Measurements from ENCODE around the gene SPOCK3. TPM values are rescaled to one million over a fixed set of nuclear protein-coding genes. Genes with fewer than 3 reads are reported as not detected.

The SPOCK3 gene
- total and polyA plus RNA-seq, 2 donors from 2014 or later: 0.25 to 0.84 TPM

GRCh38 chr4:166823126-166823525 lies 411.2 kb downstream of the SPOCK3 start:
- TF ChIP-seq, protein P1, sequence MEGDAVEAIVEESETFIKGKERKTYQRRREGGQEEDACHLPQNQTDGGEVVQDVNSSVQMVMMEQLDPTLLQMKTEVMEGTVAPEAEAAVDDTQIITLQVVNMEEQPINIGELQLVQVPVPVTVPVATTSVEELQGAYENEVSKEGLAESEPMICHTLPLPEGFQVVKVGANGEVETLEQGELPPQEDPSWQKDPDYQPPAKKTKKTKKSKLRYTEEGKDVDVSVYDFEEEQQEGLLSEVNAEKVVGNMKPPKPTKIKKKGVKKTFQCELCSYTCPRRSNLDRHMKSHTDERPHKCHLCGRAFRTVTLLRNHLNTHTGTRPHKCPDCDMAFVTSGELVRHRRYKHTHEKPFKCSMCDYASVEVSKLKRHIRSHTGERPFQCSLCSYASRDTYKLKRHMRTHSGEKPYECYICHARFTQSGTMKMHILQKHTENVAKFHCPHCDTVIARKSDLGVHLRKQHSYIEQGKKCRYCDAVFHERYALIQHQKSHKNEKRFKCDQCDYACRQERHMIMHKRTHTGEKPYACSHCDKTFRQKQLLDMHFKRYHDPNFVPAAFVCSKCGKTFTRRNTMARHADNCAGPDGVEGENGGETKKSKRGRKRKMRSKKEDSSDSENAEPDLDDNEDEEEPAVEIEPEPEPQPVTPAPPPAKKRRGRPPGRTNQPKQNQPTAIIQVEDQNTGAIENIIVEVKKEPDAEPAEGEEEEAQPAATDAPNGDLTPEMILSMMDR (IDR thresholded peaks at IDR 0.05; ENCODE audit: borderline replicate concordance, extremely low read depth, insufficient read depth): no peak
- no peak for FAIRE-seq

GRCh38 chr4:166822386-166822785 lies 411.9 kb downstream of the SPOCK3 start:
- Histone ChIP-seq H3K27me3 (ENCODE audit: control insufficient read depth, insufficient read depth, low read length) (no peaks in the 10 kb centered on the region), H3K9me3 (ENCODE audit: control insufficient read depth in 2 of 3, insufficient read depth in 1 of 3, low read length in 3 of 3) (no peaks in the 10 kb centered on the region), H3K4me1 (ENCODE audit: control insufficient read depth in 2 of 3, insufficient read depth in 2 of 3, low read depth in 1 of 3, low read length in 3 of 3) (no peaks in the 10 kb centered on the region), H3K27ac (ENCODE audit: low read depth in 2 of 2, low read length in 2 of 2) (no peak overlapping the region), H3K4me3 (ENCODE audit: low read length in 3 of 3) (no peak overlapping the region), H3K36me3 (ENCODE audit: control insufficient read depth in 2 of 3, insufficient read depth in 3 of 3, low read length in 3 of 3) (no peaks in the 10 kb centered on the region), H3K9ac (ENCODE audit: low read length in 3 of 3) (no peak overlapping the region)
- no peak for DNase-seq
- intact Hi-C loops (cut with DNase I): no loop called here
- TF ChIP-seq, protein P1 (IDR thresholded peaks at IDR 0.05; ENCODE audit: borderline replicate concordance, extremely low read depth, insufficient read depth): no peak
- no peak for FAIRE-seq

More at GRCh38 chr4:166823126-166823525, 411.2 kb downstream of the SPOCK3 start:
- Histone ChIP-seq H3K27me3 (ENCODE audit: control insufficient read depth, insufficient read depth, low read length) (no peaks in the 10 kb centered on the region), H3K4me3 (ENCODE audit: low read length in 3 of 3) (no peak overlapping the region), H3K4me1 (ENCODE audit: control insufficient read depth in 2 of 3, insufficient read depth in 2 of 3, low read depth in 1 of 3, low read length in 3 of 3) (no peaks in the 10 kb centered on the region), H3K9ac (ENCODE audit: low read length in 3 of 3) (no peak overlapping the region), H3K27ac (ENCODE audit: low read depth in 2 of 2, low read length in 2 of 2) (no peak overlapping the region), H3K36me3 (ENCODE audit: control insufficient read depth in 2 of 3, insufficient read depth in 3 of 3, low read length in 3 of 3) (no peaks in the 10 kb centered on the region), H3K9me3 (ENCODE audit: control insufficient read depth in 2 of 3, insufficient read depth in 1 of 3, low read length in 3 of 3) (no peaks in the 10 kb centered on the region)
- DNase-seq: no peak
- intact Hi-C loops (cut with DNase I): no loop called here

GRCh38 chr4:166816890-166817289 lies 417.4 kb downstream of the SPOCK3 start:
- no peaks in the 10 kb centered on the region for H3K4me1 ChIP-seq (ENCODE audit: control insufficient read depth in 2 of 3, insufficient read depth in 2 of 3, low read depth in 1 of 3, low read length in 3 of 3)
- H3K9ac ChIP-seq (ENCODE audit: low read length in 3 of 3): no peak overlapping the region
- H3K4me3 ChIP-seq (ENCODE audit: low read length in 3 of 3): no peak overlapping the region
- DNase-seq (peak in 2 of 5 donors; percentile 4 to 23), FAIRE-seq (no peak)
- TF ChIP-seq, protein P1 (IDR thresholded peaks at IDR 0.05; ENCODE audit: borderline replicate concordance, extremely low read depth, insufficient read depth): no peak
- no peaks in the 10 kb centered on the region for H3K27me3 ChIP-seq (ENCODE audit: control insufficient read depth, insufficient read depth, low read length)
- intact Hi-C loops (cut with DNase I): no loop called here
- no peaks in the 10 kb centered on the region for H3K36me3 ChIP-seq (ENCODE audit: control insufficient read depth in 2 of 3, insufficient read depth in 3 of 3, low read length in 3 of 3)
- H3K27ac ChIP-seq (ENCODE audit: low read depth in 2 of 2, low read length in 2 of 2): no peak overlapping the region
- no peaks in the 10 kb centered on the region for H3K9me3 ChIP-seq (ENCODE audit: control insufficient read depth in 2 of 3, insufficient read depth in 1 of 3, low read length in 3 of 3)

- H3K4me1 ChIP-seq (ENCODE audit: control insufficient read depth in 2 of 3, insufficient read depth in 2 of 3, low read depth in 1 of 3, low read length in 3 of 3): no peaks in the 10 kb centered on the region
- FAIRE-seq: no peak
- intact Hi-C loops (cut with DNase I): no loop called here
Measured at GRCh38 chr4:166808380-166808779, 425.9 kb downstream of the SPOCK3 start.

More at GRCh38 chr4:166808380-166808779, 425.9 kb downstream of the SPOCK3 start:
- no peaks in the 10 kb centered on the region for H3K27me3 ChIP-seq (ENCODE audit: control insufficient read depth, insufficient read depth, low read length)
- H3K9ac ChIP-seq (ENCODE audit: low read length in 3 of 3): no peak overlapping the region
- H3K9me3 ChIP-seq (ENCODE audit: control insufficient read depth in 2 of 3, insufficient read depth in 1 of 3, low read length in 3 of 3): no peaks in the 10 kb centered on the region
- H3K4me3 ChIP-seq (ENCODE audit: low read length in 3 of 3): no peak overlapping the region
- DNase-seq: no peak
- no peaks in the 10 kb centered on the region for H3K36me3 ChIP-seq (ENCODE audit: control insufficient read depth in 2 of 3, insufficient read depth in 3 of 3, low read length in 3 of 3)
- no peak overlapping the region for H3K27ac ChIP-seq (ENCODE audit: low read depth in 2 of 2, low read length in 2 of 2)
- TF ChIP-seq, protein P1 (IDR thresholded peaks at IDR 0.05; ENCODE audit: borderline replicate concordance, extremely low read depth, insufficient read depth): no peak

Data from kidney (tissue), 14 donors.